D721Med (cell line): ENCODE results near the gene KRT82.
"Not testable (repeated sequence)": the region's sequence is repeated elsewhere in the genome, so short reads cannot be mapped to it uniquely, and the experiment has no call there.

Source experiments
- DNase-seq: peaks from one replicate; pipeline ENCODE4 v3.0.0; 2011; ENCODE audit warnings: low spot score; ENCODE audit not compliant: insufficient read length
- FAIRE-seq: peaks from 2 replicates; lab custom pipeline; 2011; peaks lifted over from hg19 to GRCh38; lab: Jason Lieb, UNC
- TF ChIP-seq, protein P1 (sequence below): IDR thresholded peaks from 2 replicates; pipeline ENCODE4 v1.5.1; 2012; ENCODE audit warnings: mild to moderate bottlenecking, control low read depth; ENCODE audit not compliant: insufficient read depth; ENCODE audit errors: missing control alignments

KRT82 gene

GRCh38 chr12:52411815-52412214, 5.7 kb upstream of the KRT82 start:
- FAIRE-seq = no peak
- TF ChIP-seq, protein P1, sequence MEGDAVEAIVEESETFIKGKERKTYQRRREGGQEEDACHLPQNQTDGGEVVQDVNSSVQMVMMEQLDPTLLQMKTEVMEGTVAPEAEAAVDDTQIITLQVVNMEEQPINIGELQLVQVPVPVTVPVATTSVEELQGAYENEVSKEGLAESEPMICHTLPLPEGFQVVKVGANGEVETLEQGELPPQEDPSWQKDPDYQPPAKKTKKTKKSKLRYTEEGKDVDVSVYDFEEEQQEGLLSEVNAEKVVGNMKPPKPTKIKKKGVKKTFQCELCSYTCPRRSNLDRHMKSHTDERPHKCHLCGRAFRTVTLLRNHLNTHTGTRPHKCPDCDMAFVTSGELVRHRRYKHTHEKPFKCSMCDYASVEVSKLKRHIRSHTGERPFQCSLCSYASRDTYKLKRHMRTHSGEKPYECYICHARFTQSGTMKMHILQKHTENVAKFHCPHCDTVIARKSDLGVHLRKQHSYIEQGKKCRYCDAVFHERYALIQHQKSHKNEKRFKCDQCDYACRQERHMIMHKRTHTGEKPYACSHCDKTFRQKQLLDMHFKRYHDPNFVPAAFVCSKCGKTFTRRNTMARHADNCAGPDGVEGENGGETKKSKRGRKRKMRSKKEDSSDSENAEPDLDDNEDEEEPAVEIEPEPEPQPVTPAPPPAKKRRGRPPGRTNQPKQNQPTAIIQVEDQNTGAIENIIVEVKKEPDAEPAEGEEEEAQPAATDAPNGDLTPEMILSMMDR = no peak
- no peak for DNase-seq

DNA sequence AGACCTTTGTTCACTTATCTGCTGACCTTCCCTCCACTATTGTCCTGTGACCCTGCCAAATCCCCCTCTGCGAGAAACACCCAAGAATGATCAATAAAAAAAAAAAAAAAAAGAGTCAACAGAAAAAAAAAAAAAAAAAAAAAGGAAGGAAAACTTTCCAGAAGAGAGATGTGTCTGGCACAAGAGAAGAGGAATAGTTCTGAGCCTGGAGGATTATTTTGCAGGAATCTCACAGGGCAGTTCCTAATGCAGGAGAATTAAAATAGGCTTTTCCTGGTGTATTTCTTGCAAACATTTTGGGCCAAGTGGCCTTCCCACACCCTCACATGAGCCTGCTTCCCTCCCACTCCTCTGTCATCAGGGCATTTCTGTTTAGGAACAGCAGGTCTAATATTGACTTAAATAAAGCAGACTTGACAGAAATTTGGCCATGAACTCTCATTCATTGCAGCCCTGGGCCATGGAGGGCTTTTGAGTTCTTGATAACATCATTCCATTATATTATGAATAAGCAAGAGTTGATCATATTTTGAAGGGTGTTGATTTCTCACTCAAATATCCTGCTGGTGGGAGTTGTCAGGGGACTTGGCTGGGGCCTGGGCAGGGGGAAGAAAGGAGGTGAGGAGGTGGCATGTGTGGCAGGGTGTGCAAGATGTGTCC, 4.6 kb upstream of the KRT82 start:
- not testable (repeated sequence) for DNase-seq, FAIRE-seq

DNA sequence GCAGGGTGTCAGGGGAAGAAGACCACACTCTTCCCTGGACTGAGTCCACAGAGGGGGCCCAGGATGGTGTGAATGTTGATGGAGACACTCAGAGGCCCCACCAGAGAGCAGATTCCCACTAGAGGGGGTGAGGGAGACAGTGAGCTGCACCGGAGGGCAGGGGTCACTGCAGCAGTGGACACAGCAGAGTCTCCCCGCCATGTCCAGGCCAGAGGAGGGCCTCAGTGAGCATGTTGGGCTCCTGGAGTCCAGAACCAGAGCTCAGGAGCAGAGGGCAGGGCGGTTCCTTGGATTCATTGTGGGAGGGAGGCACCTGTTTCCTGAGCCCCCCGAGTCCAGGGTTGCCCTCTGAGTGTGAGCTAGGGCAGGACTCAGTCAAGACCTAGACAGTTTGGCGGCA, 1.8 kb upstream of the KRT82 start:
- TF ChIP-seq, protein P1 = no peak
- FAIRE-seq (no peak), DNase-seq (no peak)

DNA sequence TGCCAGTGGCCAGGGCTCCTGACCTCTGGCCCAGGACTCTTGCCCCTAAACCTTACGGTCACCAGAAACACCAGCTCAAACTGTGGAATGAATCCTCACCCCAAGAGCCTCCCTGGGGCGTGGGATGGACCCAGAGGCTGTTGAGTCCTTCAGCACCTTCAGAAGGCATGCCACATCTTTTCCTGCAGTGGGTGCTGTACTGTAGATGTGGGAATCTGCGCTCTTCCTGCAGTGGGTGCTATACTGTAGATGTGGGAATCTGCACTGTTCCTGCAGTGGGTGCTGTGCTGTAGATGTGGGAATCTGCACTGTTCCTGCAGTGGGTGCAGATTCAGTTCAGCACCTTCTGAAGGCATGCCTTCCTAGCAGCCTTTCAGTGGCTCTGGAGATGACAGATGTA, 1.2 kb downstream of the KRT82 start:
- TF ChIP-seq, protein P1 = no peak
- DNase-seq = no peak
- FAIRE-seq = no peak

GRCh38 chr12:52403561-52403960, 2.6 kb downstream of the KRT82 start:
- DNase-seq (no peak), FAIRE-seq (no peak)
- TF ChIP-seq, protein P1 = no peak

DNA sequence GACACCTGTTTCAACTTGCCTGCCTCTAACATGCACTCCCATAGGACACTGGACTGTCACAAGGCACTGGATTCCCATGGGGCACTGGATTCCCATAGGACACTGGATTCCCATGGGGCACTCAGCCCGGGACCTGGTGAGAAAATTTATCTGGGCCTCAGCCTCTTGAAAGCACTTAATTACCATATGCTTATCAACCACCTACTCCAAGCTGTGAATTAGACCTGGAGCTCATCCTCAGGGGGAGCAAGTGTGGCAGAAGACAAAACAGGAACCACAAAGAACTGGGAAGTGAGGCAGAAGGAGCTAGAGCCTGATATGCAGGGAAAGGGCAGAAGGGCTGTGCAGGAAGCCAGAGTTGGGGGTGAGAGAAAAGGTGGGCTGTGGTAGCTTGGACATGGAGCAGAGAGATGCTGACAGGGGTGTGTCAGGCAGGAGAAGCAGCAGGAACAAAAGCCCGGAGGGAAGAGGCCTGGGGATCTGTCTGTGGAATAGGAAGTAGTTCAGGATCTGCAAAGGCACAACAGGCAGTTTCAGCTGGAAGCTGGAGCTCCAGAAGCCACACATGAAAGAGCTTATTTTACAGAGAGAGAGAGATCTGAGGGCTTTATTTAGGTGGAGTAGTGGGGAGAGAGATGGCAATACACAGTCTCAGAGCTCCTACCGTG, 3.1 kb downstream of the KRT82 start:
- FAIRE-seq (no peak), DNase-seq (no peak)
- TF ChIP-seq, protein P1 = no peak

- TF ChIP-seq, protein P1 = no peak
- DNase-seq (no peak), FAIRE-seq (no peak)
Observed at GRCh38 chr12:52402377-52402776, 3.8 kb downstream of the KRT82 start.
